BJ (cell line): ENCODE results near the gene LRFN2. TPM values are rescaled to one million over a fixed set of nuclear protein-coding genes. Genes with fewer than 3 reads are reported as not detected.

ENCODE experiments used
- CTCF ChIA-PET: fragments of 350-600 bp; formaldehyde crosslinking; extraction: SDS; loops from one replicate; lab custom pipeline; 2021; ENCODE audit warnings: antibody characterized with exemption, inconsistent platforms; lab: Yijun Ruan, JAX
- POLR2A ChIA-PET: fragments of 300-600 bp; sonication (Branson Sonifier 250); formaldehyde crosslinking; extraction: SDS; loops from one replicate; lab custom pipeline; 2021; ENCODE audit warnings: antibody characterized with exemption; lab: Charles Lee
- DNase-seq: peaks from one replicate; pipeline ENCODE4 v3.0.0-alpha.2; 2011; ENCODE audit warnings: low read depth
- H3K27me3 ChIP-seq: 2 replicates; pipeline ENCODE4 v1.6.0; 2011; ENCODE audit warnings: low read length; ENCODE audit not compliant: control insufficient read depth, insufficient read depth
- H3K36me3 ChIP-seq: 2 replicates; pipeline ENCODE4 v1.5.1; 2011; ENCODE audit warnings: low read length; ENCODE audit not compliant: control insufficient read depth, insufficient read depth
- H3K4me3 ChIP-seq: 2 replicates; pipeline ENCODE4 v1.5.1; 2011; ENCODE audit warnings: low read depth, mild to moderate bottlenecking, control low read depth, low read length
- polyA plus RNA-seq: library from polyadenylated mRNA; depleted of rRNA; stranded (reverse); fragments of >200 nt; gene quantifications from 2 replicates; pipeline ENCODE4 v1.2.3, GENCODE V29; 2011
- TF ChIP-seq, protein P1 (sequence below): IDR thresholded peaks from 2 replicates; pipeline ENCODE4 v1.5.1; 2011; ENCODE audit warnings: low read depth, mild to moderate bottlenecking, control low read depth, inconsistent platforms, low read length, moderate library complexity; ENCODE audit not compliant: insufficient read depth

Gene LRFN2
- polyA plus RNA-seq, 1 experiment: not detected

DNA sequence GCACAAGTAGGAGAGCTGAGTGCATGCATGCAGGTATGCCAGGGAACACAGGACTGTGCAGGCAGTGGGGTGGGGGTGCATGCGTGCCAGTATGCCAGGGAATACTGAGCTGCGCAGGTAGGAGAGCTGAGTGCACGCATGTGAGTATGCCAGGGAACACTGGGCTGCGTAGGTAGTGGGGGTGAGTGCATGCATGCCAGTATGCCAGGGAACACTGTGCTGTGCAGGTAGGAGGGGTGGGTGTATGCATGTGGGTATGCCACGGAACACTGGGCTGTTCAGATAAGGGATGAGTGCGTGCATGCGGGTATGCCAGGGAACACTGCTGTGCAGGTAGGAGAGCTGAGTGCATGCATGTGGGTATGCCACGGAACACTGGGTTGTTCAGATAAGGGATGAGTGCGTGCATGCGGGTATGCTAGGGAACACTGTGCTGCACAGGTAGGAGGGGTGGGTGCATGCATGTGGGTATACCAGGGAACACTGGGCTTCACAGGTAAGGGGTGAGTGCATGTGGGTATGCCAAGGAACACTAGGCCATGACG is 77.4 kb downstream of the LRFN2 start:
- no peaks in the 10 kb centered on the region for H3K36me3 ChIP-seq
- no peak for DNase-seq
- ChIA-PET POLR2A (no interaction called here), CTCF (no interaction called here)
- no peaks in the 10 kb centered on the region for H3K27me3 ChIP-seq
- TF ChIP-seq, protein P1, sequence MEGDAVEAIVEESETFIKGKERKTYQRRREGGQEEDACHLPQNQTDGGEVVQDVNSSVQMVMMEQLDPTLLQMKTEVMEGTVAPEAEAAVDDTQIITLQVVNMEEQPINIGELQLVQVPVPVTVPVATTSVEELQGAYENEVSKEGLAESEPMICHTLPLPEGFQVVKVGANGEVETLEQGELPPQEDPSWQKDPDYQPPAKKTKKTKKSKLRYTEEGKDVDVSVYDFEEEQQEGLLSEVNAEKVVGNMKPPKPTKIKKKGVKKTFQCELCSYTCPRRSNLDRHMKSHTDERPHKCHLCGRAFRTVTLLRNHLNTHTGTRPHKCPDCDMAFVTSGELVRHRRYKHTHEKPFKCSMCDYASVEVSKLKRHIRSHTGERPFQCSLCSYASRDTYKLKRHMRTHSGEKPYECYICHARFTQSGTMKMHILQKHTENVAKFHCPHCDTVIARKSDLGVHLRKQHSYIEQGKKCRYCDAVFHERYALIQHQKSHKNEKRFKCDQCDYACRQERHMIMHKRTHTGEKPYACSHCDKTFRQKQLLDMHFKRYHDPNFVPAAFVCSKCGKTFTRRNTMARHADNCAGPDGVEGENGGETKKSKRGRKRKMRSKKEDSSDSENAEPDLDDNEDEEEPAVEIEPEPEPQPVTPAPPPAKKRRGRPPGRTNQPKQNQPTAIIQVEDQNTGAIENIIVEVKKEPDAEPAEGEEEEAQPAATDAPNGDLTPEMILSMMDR: no peak
- no peak overlapping the region for H3K4me3 ChIP-seq

GRCh38 chr6:40509086-40509485 is 78.1 kb downstream of the LRFN2 start:
- ChIA-PET CTCF (no interaction called here), POLR2A (no interaction called here)
- no peak overlapping the region for H3K4me3 ChIP-seq
- no peaks in the 10 kb centered on the region for H3K27me3 ChIP-seq
- TF ChIP-seq, protein P1: no peak
- no peak for DNase-seq
- no peaks in the 10 kb centered on the region for H3K36me3 ChIP-seq

DNA sequence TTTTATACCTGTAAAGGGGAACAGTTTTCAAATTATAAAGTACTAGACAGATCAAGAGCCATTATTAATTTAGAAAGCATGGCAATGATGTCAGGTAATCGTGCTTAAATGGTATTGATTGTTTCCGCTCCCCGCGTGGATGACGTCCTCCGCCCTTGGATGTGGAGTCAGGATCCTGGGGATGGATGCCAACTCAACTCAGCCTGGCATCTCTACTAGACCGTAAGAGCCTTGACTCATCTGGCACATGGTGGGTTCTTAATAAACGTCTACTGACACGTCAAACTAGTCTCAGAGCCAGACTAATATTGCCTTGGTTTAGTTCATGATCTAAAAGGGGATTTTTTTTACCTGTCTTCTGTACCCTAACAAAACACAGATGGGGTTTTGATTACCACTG is 80.2 kb downstream of the LRFN2 start:
- TF ChIP-seq, protein P1: no peak
- ChIA-PET CTCF (no interaction called here), POLR2A (no interaction called here)
- Histone ChIP-seq H3K27me3 (no peaks in the 10 kb centered on the region), H3K36me3 (no peaks in the 10 kb centered on the region), H3K4me3 (no peak overlapping the region)
- no peak for DNase-seq

DNA sequence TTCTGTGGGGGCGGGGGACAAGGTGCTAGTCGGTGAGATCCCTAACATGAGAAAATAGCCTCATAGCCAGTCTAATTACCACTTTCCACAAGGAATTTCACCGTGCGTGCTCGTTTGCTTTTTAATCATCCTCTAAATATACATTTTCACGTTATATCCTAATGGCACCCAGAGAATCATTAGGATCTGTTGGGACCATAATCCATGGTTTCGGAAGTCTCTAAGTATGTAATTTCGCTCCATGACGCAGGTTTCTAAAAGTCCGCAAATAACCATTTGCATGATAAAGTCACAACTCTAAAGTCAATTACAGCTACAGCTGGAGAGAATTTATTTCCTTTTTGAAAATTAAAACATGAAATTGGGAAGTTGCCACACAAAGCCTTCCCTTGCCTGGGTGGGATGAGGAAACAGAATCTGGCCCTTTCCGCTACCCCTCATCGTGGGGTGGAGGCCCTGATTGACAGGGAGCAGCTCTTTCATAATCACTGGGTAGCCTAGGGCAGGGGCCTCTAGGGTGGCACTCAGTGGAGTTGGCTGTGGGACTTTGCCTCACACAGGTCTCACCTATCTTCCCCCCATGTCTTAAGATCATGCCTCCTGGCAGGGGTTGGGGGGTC is 81.9 kb downstream of the LRFN2 start:
- CTCF ChIA-PET: no interaction called here
- TF ChIP-seq, protein P1: no peak
- no peaks in the 10 kb centered on the region for H3K27me3 ChIP-seq
- H3K36me3 ChIP-seq: no peaks in the 10 kb centered on the region
- no peak overlapping the region for H3K4me3 ChIP-seq
- POLR2A ChIA-PET: no interaction called here
- no peak for DNase-seq

DNA sequence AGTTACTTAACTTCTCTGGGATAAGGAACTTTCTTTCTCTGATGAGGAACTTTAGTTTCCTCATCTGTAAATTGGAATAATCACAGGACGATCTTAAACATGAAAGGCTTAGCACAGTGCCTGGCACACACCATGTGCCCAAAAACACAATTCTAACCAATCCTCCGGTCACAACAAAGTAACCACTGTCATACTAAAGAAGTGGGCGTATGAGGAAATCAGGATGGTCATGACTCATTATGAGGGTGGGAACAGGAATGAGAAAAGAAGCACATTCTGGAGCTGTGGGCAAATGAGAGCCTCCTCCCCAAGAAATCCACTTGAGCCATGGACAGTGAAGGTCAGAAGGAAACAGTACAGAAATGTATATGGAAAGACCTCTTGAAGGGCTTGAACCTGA is 82.9 kb downstream of the LRFN2 start:
- no peaks in the 10 kb centered on the region for H3K27me3 ChIP-seq
- TF ChIP-seq, protein P1: no peak
- ChIA-PET POLR2A (no interaction called here), CTCF (no interaction called here)
- no peak for DNase-seq
- H3K4me3 ChIP-seq: no peak overlapping the region
- H3K36me3 ChIP-seq: no peaks in the 10 kb centered on the region
